ENCODE data around the gene YAP1.

DNA sequence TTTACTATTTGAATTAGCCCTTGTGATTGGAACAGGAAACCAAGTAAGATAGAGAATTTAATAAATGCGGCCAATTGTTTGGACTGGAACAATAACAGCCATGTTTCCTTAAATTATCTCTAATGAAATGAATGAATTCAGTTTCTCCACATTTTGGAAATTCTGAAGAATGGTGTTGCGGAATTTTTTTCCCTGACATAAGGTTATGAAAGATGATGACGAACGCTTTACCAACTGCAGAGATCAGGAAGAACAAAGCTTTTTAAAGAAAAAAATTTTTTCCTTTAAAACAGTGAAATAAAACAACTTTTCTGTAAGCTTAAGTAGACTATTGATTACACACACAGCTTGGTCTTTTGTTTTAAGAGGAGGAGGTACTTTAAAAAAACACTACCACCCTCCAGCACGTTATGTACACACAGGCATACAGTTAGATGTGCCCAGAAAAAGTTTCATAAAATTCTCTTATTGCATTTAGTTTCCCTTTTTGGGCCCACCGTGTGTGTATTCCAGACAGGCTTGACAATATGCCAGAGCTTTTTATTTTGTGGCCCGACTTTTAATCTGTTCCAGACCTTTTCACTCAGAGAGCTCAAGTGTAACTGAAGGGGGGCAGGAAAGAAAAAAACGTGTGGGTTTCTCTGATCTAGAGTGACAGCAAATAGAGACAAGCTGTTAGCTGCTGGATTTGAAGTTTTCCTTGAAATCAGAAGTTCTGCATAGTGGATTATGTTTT, 77.3 kb downstream of the YAP1 start:
- no peak for TF ChIP-seq CTCF (conservative IDR thresholded peaks at IDR 0.05)
- no peak for TF ChIP-seq ZFX (IDR thresholded peaks at IDR 0.05)

Data from C4-2B (cell line).